Brain microvascular endothelial cell (primary cell): ENCODE results near the gene TP53.

ENCODE experiments used
- DNase-seq: peaks from one replicate; pipeline ENCODE4 v3.0.0-alpha.2; 2020
- H3K27ac ChIP-seq: fragments of 250-450 bp; sonication (Bioruptor Pico); 2 replicates; pipeline ENCODE4 v1.5.1; 2020; ENCODE audit warnings: mild to moderate bottlenecking, moderate library complexity
- H3K27me3 ChIP-seq: fragments of 250-450 bp; sonication (Bioruptor Pico); replicated peaks from 2 replicates; pipeline ENCODE4 v1.5.1; 2020; ENCODE audit warnings: mild to moderate bottlenecking
- H3K36me3 ChIP-seq: fragments of 250-450 bp; sonication (Bioruptor Pico); replicated peaks from 2 replicates; pipeline ENCODE4 v1.5.1; 2020; ENCODE audit warnings: mild to moderate bottlenecking
- H3K4me3 ChIP-seq: 2 replicates; pipeline ENCODE4 v1.5.1; 2011; ENCODE audit warnings: low read depth, mild to moderate bottlenecking, control low read depth, low read length, moderate library complexity
- CTCF ChIP-seq: IDR thresholded peaks from 2 replicates; pipeline ENCODE4 v1.5.1; 2011; ENCODE audit warnings: low read depth, mild to moderate bottlenecking, moderate library complexity, low read length, control low read depth, inconsistent platforms; ENCODE audit errors: missing control alignments
- in situ Hi-C: cut with HindIII; loops from 2 replicates; pipeline ENCODE4 v1.10.0; 2017; ENCODE audit warnings: low sequenced_read_pairs, low pct_ligation_motif_present

The TP53 gene

GRCh38 chr17:7685533-7686221, 1.6 kb downstream of the TP53 start:
- H3K36me3 ChIP-seq: peaks cover 3% of the 10 kb centered on the region
- TF ChIP-seq CTCF: no peak
- DNase-seq: peak; percentile 84
- in situ Hi-C loops: no loop called here
- peak overlapping the region; percentile 97 for H3K27ac ChIP-seq
- no peaks in the 10 kb centered on the region for H3K27me3 ChIP-seq
- peak overlapping the region; percentile 95 for H3K4me3 ChIP-seq

- in situ Hi-C loops: no loop called here
- peak overlapping the region; percentile 97 for H3K27ac ChIP-seq
- TF ChIP-seq CTCF: no peak
- peak overlapping the region; percentile 95 for H3K4me3 ChIP-seq
- H3K27me3 ChIP-seq: no peaks in the 10 kb centered on the region
- DNase-seq: no peak
- H3K36me3 ChIP-seq: peaks cover 3% of the 10 kb centered on the region
Observed at GRCh38 chr17:7684851-7685532, 2.3 kb downstream of the TP53 start.

- in situ Hi-C loops: no loop called here
- Histone ChIP-seq H3K27ac (no peak overlapping the region), H3K36me3 (peaks cover 31% of the 10 kb centered on the region), H3K27me3 (no peaks in the 10 kb centered on the region), H3K4me3 (no peak overlapping the region)
- no peak for TF ChIP-seq CTCF
- no peak for DNase-seq
Observed at GRCh38 chr17:7677388-7678067, 9.8 kb downstream of the TP53 start.

- no peak for TF ChIP-seq CTCF
- peaks cover 39% of the 10 kb centered on the region for H3K36me3 ChIP-seq
- H3K4me3 ChIP-seq: no peak overlapping the region
- no peak for DNase-seq
- no peaks in the 10 kb centered on the region for H3K27me3 ChIP-seq
- in situ Hi-C loops: no loop called here
- H3K27ac ChIP-seq: no peak overlapping the region
Observed at GRCh38 chr17:7676533-7676932, 10.8 kb downstream of the TP53 start.

- no peak for TF ChIP-seq CTCF
- Histone ChIP-seq H3K27me3 (no peaks in the 10 kb centered on the region), H3K4me3 (no peak overlapping the region), H3K36me3 (peaks cover 55% of the 10 kb centered on the region), H3K27ac (no peak overlapping the region)
- DNase-seq: no peak
- in situ Hi-C loops: no loop called here
Observed at GRCh38 chr17:7674934-7675333, 12.4 kb downstream of the TP53 start.
